ENCODE measurements around the gene RUNX1.
A peak's percentile ranks its signal among the peaks of the same experiment; 100 is the strongest.

RUNX1 gene

GRCh38 chr21:35046263-35046624, 2.9 kb downstream of the RUNX1 start:
- peak overlapping the region; percentile 44 for H3K4me3 ChIP-seq (ENCODE audit: low read depth, low read length)
- no peak for TF ChIP-seq CTCF (IDR thresholded peaks at IDR 0.05; ENCODE audit: low read depth, low read length, missing control alignments)
- DNase-seq (ENCODE audit: low read depth) = no peak
- in situ Hi-C loops (cut with HindIII; ENCODE audit: low sequenced_read_pairs) = no loop called here

- TF ChIP-seq CTCF (IDR thresholded peaks at IDR 0.05; ENCODE audit: low read depth, low read length, missing control alignments) = no peak
- in situ Hi-C loops (cut with HindIII; ENCODE audit: low sequenced_read_pairs) = no loop called here
- H3K4me3 ChIP-seq (ENCODE audit: low read depth, low read length) = no peak overlapping the region
- no peak for DNase-seq (ENCODE audit: low read depth)
Observed at GRCh38 chr21:35045542-35046262, 3.4 kb downstream of the RUNX1 start.

GRCh38 chr21:35044770-35045541, 4.1 kb downstream of the RUNX1 start:
- in situ Hi-C loops (cut with HindIII; ENCODE audit: low sequenced_read_pairs) = no loop called here
- no peak for DNase-seq (ENCODE audit: low read depth)
- no peak overlapping the region for H3K4me3 ChIP-seq (ENCODE audit: low read depth, low read length)
- TF ChIP-seq CTCF (IDR thresholded peaks at IDR 0.05; ENCODE audit: low read depth, low read length, missing control alignments) = no peak

- TF ChIP-seq CTCF (IDR thresholded peaks at IDR 0.05; ENCODE audit: low read depth, low read length, missing control alignments) = no peak
- no peak for DNase-seq (ENCODE audit: low read depth)
- no peak overlapping the region for H3K4me3 ChIP-seq (ENCODE audit: low read depth, low read length)
- in situ Hi-C loops (cut with HindIII; ENCODE audit: low sequenced_read_pairs) = no loop called here
Observed at GRCh38 chr21:35044128-35044527, 5.0 kb downstream of the RUNX1 start.

GRCh38 chr21:35043549-35043948, 5.6 kb downstream of the RUNX1 start:
- H3K4me3 ChIP-seq (ENCODE audit: low read depth, low read length) = no peak overlapping the region
- DNase-seq (ENCODE audit: low read depth) = no peak
- no peak for TF ChIP-seq CTCF (IDR thresholded peaks at IDR 0.05; ENCODE audit: low read depth, low read length, missing control alignments)
- in situ Hi-C loops (cut with HindIII; ENCODE audit: low sequenced_read_pairs) = no loop called here

GRCh38 chr21:35042836-35043235, 6.3 kb downstream of the RUNX1 start:
- no peak overlapping the region for H3K4me3 ChIP-seq (ENCODE audit: low read depth, low read length)
- no peak for DNase-seq (ENCODE audit: low read depth)
- in situ Hi-C loops (cut with HindIII; ENCODE audit: low sequenced_read_pairs) = no loop called here
- no peak for TF ChIP-seq CTCF (IDR thresholded peaks at IDR 0.05; ENCODE audit: low read depth, low read length, missing control alignments)
